Activated CD4-positive, alpha-beta memory T cell treated with anti-CD3 and anti-CD28 coated beads, Interleukin-2, amount 10 ng/mL, durations not matched to agents 7 days and 5 days (primary cell): ENCODE data around the gene RPS24. TPM values are rescaled to one million over a fixed set of nuclear protein-coding genes. Genes with fewer than 3 reads are reported as not detected.

ENCODE experiments used
- CTCF ChIA-PET: fragments of 350-600 bp; sonication (Branson Sonifier 250); formaldehyde crosslinking; loops from one replicate; lab custom pipeline; 2021; ENCODE audit warnings: antibody characterized with exemption, inconsistent platforms; lab: Charles Lee
- POLR2A ChIA-PET: fragments of 350-600 bp; sonication (Branson Sonifier 250); formaldehyde crosslinking; loops from one replicate; lab custom pipeline; 2021; ENCODE audit warnings: antibody characterized with exemption; lab: Charles Lee
- DNase-seq: peaks from one replicate; pipeline ENCODE4 v3.0.0-alpha.2; 2020
- H3K27ac Mint-ChIP-seq: one replicate; pipeline ENCODE4 v1.8.0; 2021; ENCODE audit warnings: mild to moderate bottlenecking, mixed read lengths
- H3K27me3 Mint-ChIP-seq: one replicate; pipeline ENCODE4 v1.8.0; 2021; ENCODE audit warnings: mixed read lengths
- H3K36me3 Mint-ChIP-seq: one replicate; pipeline ENCODE4 v1.8.0; 2021; ENCODE audit warnings: low read depth, mixed read lengths
- H3K4me1 Mint-ChIP-seq: one replicate; pipeline ENCODE4 v1.8.0; 2021; ENCODE audit warnings: mixed read lengths
- H3K4me3 Mint-ChIP-seq: one replicate; pipeline ENCODE4 v1.8.0; 2021; ENCODE audit warnings: mild to moderate bottlenecking, mixed read lengths
- H3K9me3 Mint-ChIP-seq: one replicate; pipeline ENCODE4 v1.8.0; 2021; ENCODE audit warnings: mixed read lengths
- total RNA-seq, 2 experiments: library from RNA; stranded (reverse); gene quantifications; one replicate each; pipeline ENCODE4 v1.2.3, GENCODE V29; 2021

Gene RPS24
- total RNA-seq, 2 experiments from 2014 or later, result 1,304 to 1,323 TPM

DNA sequence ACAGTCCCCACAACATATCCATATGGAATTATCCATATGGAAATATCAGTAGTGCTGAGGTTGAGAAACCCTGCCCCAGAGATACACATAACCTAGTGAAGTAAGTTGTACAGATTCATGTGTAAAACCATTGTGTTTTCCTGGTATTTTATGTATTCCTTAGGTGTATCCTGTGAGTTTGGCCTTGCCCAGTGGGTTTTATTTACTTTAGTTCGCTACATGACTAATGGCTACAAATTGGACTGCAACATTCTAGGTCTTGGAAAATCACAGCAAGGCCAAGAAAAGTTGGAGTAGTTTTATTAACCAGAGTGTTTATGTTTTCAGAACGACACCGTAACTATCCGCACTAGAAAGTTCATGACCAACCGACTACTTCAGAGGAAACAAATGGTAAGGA is 1.4 kb downstream of the RPS24 start:
- H3K9me3 Mint-ChIP-seq, result no peaks in the 10 kb centered on the region
- CTCF ChIA-PET, result interaction anchor here (1.8 kb wide), 1 partner anchor 12 kb away, joined by 12 read pairs; no protein-coding TSS in a partner anchor
- H3K27me3 Mint-ChIP-seq, result no peaks in the 10 kb centered on the region
- H3K36me3 Mint-ChIP-seq, result peaks cover 53% of the 10 kb centered on the region
- POLR2A ChIA-PET, result interaction anchor here (1.7 to 1.8 kb wide), 2 partner anchors 10 to 199 kb away, joined by 3 to 8 read pairs; no protein-coding TSS in a partner anchor
- no peak for DNase-seq
- peaks cover 57% of the 10 kb centered on the region for H3K4me1 Mint-ChIP-seq
- peak overlapping the region; percentile 82 for H3K4me3 Mint-ChIP-seq
- peak overlapping the region; percentile 44 for H3K27ac Mint-ChIP-seq

DNA sequence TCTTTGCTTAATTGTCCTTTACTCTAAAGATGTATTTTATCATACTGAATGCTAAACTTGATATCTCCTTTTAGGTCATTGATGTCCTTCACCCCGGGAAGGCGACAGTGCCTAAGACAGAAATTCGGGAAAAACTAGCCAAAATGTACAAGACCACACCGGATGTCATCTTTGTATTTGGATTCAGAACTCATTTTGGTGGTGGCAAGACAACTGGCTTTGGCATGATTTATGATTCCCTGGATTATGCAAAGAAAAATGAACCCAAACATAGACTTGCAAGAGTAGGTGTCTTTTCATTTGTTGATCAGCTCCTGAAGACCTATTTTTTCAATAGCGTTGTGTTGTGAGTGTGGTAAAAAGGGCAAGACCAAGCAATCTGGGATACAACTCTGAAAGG is 1.8 kb downstream of the RPS24 start:
- POLR2A ChIA-PET, result interaction anchor here (0.6 to 1.8 kb wide), 3 partner anchors 10 to 200 kb away, joined by 3 to 8 read pairs (median 3); no protein-coding TSS in a partner anchor
- H3K27ac Mint-ChIP-seq, result peak overlapping the region; percentile 11
- no peaks in the 10 kb centered on the region for H3K9me3 Mint-ChIP-seq
- no peak for DNase-seq
- peaks cover 58% of the 10 kb centered on the region for H3K4me1 Mint-ChIP-seq
- H3K4me3 Mint-ChIP-seq, result peak overlapping the region; percentile 82
- CTCF ChIA-PET, result interaction anchor here (1.8 kb wide), 1 partner anchor 11 kb away, joined by 12 read pairs; no protein-coding TSS in a partner anchor
- H3K27me3 Mint-ChIP-seq, result no peaks in the 10 kb centered on the region
- peaks cover 56% of the 10 kb centered on the region for H3K36me3 Mint-ChIP-seq

DNA sequence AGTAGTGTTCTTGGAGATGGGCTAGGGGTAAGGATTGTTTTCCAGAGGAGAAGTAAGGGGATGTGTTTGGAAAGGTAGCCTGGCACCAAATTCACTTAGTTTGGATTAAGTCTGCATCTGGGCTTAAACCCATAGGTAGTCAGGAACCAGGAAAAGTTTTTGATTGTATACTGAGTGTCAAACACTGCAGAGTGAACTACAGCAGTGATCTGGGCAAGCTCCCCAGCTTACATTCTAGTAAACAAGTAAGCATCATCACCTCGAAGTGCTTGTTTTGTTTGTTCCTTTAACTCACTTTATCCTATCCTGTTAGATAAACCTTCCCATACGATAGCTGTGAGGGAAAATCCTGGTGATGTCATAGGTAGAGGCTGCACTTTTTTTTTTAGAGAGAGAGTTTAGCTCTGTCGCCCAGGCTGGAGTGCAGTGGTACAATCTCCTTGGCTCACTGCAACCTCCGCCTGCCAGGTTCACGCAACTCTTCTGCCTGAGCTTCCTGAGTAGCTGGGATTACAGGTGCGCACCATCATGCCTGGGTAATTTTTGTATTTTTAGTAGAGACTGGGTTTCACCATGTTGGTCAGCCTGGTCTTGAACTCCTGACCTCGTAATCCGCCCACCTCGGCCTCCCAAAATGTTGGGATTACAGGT is 2.4 kb downstream of the RPS24 start:
- POLR2A ChIA-PET, result interaction anchor here (0.6 to 1.8 kb wide), 4 partner anchors 9 to 268 kb away, joined by 3 to 8 read pairs (median 3); no protein-coding TSS in a partner anchor
- no peak for DNase-seq
- no peaks in the 10 kb centered on the region for H3K9me3 Mint-ChIP-seq
- peak overlapping the region; percentile 11 for H3K27ac Mint-ChIP-seq
- H3K27me3 Mint-ChIP-seq, result no peaks in the 10 kb centered on the region
- CTCF ChIA-PET, result interaction anchor here (1.8 kb wide), 1 partner anchor 11 kb away, joined by 12 read pairs; no protein-coding TSS in a partner anchor
- peak overlapping the region; percentile 82 for H3K4me3 Mint-ChIP-seq
- peaks cover 62% of the 10 kb centered on the region for H3K4me1 Mint-ChIP-seq
- H3K36me3 Mint-ChIP-seq, result peaks cover 63% of the 10 kb centered on the region

DNA sequence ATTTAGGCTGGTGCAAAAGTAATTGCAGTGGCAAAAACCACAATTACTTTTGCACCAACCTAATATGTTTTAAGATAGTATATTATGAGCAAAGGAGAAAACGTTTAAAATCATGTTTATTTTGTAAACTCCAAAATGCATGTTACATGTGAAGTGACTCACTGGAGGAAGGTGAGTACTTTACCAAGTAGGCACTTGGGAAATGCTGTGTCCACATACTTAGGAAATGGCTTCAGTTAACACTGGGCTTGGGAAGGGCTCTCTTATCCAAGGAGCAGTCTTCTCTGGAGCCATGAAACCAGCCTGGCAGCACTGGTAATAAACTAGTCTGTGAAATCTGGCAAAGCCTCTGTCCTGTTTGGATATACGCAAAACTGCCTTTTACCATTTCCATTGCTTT is 4.4 kb downstream of the RPS24 start:
- H3K4me3 Mint-ChIP-seq, result no peak overlapping the region
- CTCF ChIA-PET, result no interaction called here
- POLR2A ChIA-PET, result no interaction called here

DNA sequence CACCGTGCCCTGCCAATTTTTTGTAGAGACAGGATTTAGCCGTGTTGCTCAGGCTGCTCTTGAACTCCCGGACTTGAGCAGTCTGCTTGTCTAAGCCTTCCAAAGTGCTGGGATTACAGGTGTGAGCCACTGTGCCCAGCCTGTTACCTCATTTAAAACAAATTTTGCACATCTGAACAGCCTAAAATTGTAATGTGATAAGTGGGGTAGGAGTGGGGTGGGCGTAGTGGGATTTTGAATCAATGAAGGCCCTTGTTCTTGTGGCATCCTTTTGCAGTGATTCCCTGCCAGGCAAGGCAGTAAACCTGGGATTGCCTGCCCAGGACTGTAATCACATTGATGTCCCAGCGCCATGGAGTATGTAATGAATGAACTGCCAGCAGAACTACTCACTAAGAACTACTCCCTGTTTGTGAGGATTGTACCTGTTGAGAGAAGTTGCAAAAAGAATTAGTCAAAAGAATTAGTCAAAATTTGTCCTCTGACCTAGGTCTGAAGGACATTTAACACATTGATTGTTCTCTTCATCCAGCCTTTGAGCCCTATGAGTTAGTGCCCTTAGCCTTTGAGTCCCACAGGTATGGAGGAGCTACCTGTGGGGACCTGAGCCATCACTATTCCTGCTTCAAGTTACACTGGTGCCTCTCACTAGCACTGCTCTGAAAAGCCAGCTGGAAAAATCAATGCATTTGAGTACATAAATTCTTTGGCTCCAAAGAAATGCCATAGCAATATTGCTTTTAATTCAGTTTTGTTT is 5.3 kb downstream of the RPS24 start:
- DNase-seq, result no peak
- ChIA-PET CTCF (no interaction called here), POLR2A (no interaction called here)
- no peaks in the 10 kb centered on the region for H3K9me3 Mint-ChIP-seq
- peaks cover 69% of the 10 kb centered on the region for H3K4me1 Mint-ChIP-seq
- H3K27ac Mint-ChIP-seq, result no peak overlapping the region
- H3K36me3 Mint-ChIP-seq, result peaks cover 84% of the 10 kb centered on the region
- H3K27me3 Mint-ChIP-seq, result no peaks in the 10 kb centered on the region
- H3K4me3 Mint-ChIP-seq, result no peak overlapping the region

More for the DNA sequence above, 4.4 kb downstream of the RPS24 start:
- Mint-ChIP-seq H3K9me3 (no peaks in the 10 kb centered on the region), H3K4me1 (peaks cover 71% of the 10 kb centered on the region), H3K27ac (no peak overlapping the region), H3K27me3 (no peaks in the 10 kb centered on the region), H3K36me3 (peaks cover 79% of the 10 kb centered on the region)
- no peak for DNase-seq

DNA sequence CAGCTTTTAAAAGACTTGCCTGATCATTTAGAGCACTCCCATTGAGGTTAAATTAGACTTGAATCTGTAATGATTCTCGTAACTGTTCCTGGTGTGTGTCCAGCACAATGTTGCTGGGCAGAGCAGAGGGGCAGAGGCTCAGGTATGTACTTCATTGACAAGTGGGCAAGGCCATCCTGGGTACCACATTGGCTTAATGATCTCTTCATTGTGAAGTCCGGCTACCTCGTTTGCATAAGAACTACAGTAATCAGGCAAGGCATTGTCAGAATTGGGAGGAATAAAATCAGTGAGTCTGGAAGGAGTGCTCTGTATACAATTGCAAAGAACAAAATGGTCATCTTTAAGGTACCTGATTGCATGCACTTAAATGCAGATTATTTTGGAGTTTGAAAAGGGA is 6.1 kb downstream of the RPS24 start:
- ChIA-PET POLR2A (no interaction called here), CTCF (interaction anchor here (1.1 kb wide), 1 partner anchor 10 kb away, joined by 3 read pairs; no protein-coding TSS in a partner anchor)
- Mint-ChIP-seq H3K27me3 (no peaks in the 10 kb centered on the region), H3K4me3 (no peak overlapping the region), H3K9me3 (no peaks in the 10 kb centered on the region), H3K27ac (peak overlapping the region; percentile 26), H3K4me1 (peaks cover 73% of the 10 kb centered on the region), H3K36me3 (peaks cover 81% of the 10 kb centered on the region)
- DNase-seq, result no peak

DNA sequence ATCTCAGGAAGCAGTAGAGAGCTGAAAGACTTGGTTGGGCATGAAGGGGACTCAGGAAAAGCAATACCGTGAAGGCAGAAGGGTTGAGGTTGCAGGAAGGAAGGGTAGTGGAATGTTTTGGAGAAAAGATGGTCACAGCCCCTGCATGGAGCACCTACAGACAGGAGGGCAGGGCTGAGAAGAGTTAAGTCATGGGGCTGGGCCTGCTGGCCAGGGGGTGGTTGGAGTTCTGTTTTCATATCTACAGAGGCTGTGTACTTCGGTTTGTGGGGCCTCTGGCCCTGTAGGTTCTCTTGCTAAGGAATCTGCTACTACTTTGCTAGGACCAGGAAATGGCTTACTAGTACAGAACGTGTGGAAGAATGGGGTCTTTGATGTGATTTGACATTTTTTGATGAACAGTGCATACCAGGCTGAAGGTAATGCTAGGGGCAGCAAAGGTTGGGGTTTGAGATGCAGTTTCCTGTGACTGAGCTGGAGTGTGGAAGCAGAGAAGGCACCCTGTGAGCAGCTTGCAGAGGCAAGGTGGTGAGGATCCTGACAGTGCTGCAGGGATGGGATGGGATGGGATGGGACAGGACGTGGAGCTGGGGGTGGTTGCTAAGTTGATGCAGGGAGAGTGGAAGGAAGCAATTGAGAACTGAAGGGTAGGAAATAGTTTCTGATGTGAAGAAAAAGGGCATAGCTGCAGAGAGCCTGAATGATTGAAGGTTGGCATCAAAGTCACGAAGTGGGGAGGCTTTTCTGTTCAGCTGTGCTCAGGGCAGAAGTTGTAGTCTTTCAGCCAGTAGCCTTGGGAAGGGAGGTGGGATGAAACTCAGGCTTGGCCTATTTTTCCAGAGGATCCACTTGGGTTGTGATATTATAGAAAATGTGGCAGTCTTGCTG is 7.8 kb downstream of the RPS24 start:
- Mint-ChIP-seq H3K4me1 (peaks cover 68% of the 10 kb centered on the region), H3K4me3 (no peak overlapping the region), H3K27me3 (no peaks in the 10 kb centered on the region), H3K36me3 (peaks cover 64% of the 10 kb centered on the region), H3K27ac (no peak overlapping the region), H3K9me3 (no peaks in the 10 kb centered on the region)
- POLR2A ChIA-PET, result interaction anchor here (1.7 kb wide), 1 partner anchor 12 kb away, joined by 6 read pairs; the partner anchor contains the start of gene POLR3A
- no peak for DNase-seq
- CTCF ChIA-PET, result interaction anchor here (1.3 kb wide), 1 partner anchor 8 kb away, joined by 3 read pairs; the partner anchor contains the start of gene RPS24

DNA sequence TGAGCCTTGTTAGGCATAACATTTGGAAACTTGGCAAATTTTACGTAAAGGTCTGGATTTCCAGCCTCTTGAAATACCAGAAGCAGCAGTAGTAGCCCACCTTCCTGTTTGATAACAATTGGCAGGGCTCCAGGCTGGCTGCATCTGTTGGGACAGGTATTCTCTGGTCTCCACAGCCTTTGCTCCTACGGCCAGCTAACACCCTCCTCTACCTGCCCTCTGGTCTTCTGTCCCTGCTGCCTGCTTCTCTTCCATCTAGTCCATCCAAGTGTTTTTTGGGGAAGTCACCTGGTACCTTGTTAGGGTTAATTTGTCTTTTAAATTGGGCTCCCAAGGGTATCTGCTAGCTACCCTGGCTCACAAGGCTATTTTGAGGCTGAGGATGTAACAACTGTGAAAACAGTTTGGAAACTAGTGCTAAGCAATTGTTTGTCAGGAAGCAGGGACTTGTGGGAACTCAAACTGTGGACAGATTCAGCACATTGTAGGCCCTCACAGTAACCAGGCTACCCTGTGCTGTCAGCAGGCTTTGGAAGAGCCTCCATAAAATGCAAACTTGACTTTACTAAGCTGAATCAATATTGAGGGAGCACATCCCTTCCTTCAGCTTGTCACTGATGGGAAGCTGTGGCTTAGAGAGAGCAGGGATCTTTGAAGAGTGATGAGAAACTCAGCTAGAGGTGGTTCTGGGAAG is 8.5 kb downstream of the RPS24 start:
- H3K27me3 Mint-ChIP-seq, result no peaks in the 10 kb centered on the region
- peaks cover 56% of the 10 kb centered on the region for H3K36me3 Mint-ChIP-seq
- H3K4me3 Mint-ChIP-seq, result no peak overlapping the region
- ChIA-PET POLR2A (interaction anchor here (1.7 to 3.1 kb wide), 2 partner anchors 8 to 13 kb away, joined by 6 to 10 read pairs; partner anchors contain the start of genes POLR3A and RPS24), CTCF (interaction anchor here (1.3 kb wide), 1 partner anchor 9 kb away, joined by 3 read pairs; the partner anchor contains the start of gene RPS24)
- DNase-seq, result no peak
- no peaks in the 10 kb centered on the region for H3K9me3 Mint-ChIP-seq
- peaks cover 65% of the 10 kb centered on the region for H3K4me1 Mint-ChIP-seq
- H3K27ac Mint-ChIP-seq, result peak overlapping the region; percentile 3

DNA sequence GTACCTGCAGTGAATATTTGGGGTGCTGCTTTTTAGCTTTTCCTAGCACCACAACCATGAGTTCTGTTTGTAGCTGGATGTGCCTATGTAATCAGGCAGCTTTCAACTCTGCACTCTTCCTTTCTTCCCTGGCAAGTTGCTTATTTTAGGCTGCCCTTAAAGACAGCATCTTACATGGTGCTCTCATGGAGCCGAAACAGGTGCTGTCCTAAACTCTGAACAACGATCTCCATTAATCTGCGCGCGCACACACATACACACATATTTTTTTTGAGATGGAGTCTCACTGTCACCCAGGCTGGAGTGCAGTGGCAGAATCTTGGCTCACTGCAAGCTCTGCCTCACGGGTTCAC is 9.1 kb downstream of the RPS24 start:
- H3K4me3 Mint-ChIP-seq, result no peak overlapping the region
- POLR2A ChIA-PET, result interaction anchor here (1.7 to 3.1 kb wide), 2 partner anchors 9 to 14 kb away, joined by 6 to 10 read pairs; partner anchors contain the start of genes POLR3A and RPS24
- H3K27ac Mint-ChIP-seq, result no peak overlapping the region
- H3K4me1 Mint-ChIP-seq, result peaks cover 62% of the 10 kb centered on the region
- no peak for DNase-seq
- H3K27me3 Mint-ChIP-seq, result no peaks in the 10 kb centered on the region
- no peaks in the 10 kb centered on the region for H3K9me3 Mint-ChIP-seq
- CTCF ChIA-PET, result interaction anchor here (1.3 kb wide), 1 partner anchor 9 kb away, joined by 3 read pairs; the partner anchor contains the start of gene RPS24
- H3K36me3 Mint-ChIP-seq, result peaks cover 51% of the 10 kb centered on the region

DNA sequence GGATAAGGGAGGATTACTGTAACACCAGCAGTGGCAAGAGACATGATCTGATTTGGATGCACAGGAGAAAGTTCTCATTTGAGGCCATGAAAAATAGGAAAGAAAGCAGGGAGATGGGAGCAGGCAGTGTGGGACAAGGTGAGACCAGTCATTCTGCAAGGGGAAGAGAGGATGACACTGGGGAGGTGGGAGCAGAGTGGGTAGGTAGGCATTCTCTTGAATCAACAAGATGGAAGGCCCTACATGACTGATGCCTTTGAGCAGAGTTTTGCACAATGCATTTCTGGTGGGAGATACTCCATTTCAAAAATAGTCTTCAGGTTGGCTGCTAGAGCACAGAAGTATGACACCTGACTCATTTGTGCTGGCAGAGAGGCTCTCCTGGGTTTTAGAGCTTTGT is 10.5 kb downstream of the RPS24 start:
- H3K4me3 Mint-ChIP-seq, result no peak overlapping the region
- H3K36me3 Mint-ChIP-seq, result peaks cover 39% of the 10 kb centered on the region
- ChIA-PET CTCF (interaction anchor here (1.5 kb wide), 1 partner anchor 10 kb away, joined by 3 read pairs; no protein-coding TSS in a partner anchor), POLR2A (interaction anchor here (2.0 to 3.1 kb wide), 2 partner anchors 8 to 10 kb away, joined by 8 to 10 read pairs; partner anchors contain the start of gene RPS24)
- H3K27ac Mint-ChIP-seq, result peak overlapping the region; percentile 16
- H3K27me3 Mint-ChIP-seq, result no peaks in the 10 kb centered on the region
- peaks cover 53% of the 10 kb centered on the region for H3K4me1 Mint-ChIP-seq
- DNase-seq, result no peak
- no peaks in the 10 kb centered on the region for H3K9me3 Mint-ChIP-seq

DNA sequence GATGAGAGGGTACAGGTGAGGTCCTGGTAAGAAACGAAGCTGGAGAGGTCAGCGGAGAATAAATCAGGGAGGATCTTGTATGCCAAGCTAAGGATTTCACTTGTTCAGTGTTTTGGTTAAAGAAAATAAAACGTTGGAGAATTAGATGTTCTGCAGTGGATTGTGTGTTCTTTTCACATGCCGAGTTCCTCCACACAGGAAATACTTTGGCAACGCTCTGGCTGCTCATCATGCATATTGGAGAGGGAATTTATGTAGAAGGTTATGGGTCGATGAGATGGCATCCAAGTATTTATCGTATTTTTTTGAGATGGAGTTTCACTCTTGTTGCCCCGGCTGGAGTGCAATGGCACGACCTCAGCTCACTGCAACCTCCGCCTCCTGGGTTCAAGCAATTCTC is 11.0 kb downstream of the RPS24 start:
- Mint-ChIP-seq H3K27ac (no peak overlapping the region), H3K4me3 (no peak overlapping the region), H3K27me3 (no peaks in the 10 kb centered on the region), H3K4me1 (peaks cover 48% of the 10 kb centered on the region), H3K36me3 (peaks cover 34% of the 10 kb centered on the region), H3K9me3 (no peaks in the 10 kb centered on the region)
- ChIA-PET CTCF (interaction anchor here (1.5 kb wide), 1 partner anchor 10 kb away, joined by 3 read pairs; no protein-coding TSS in a partner anchor), POLR2A (interaction anchor here (2.0 to 3.1 kb wide), 2 partner anchors 9 to 11 kb away, joined by 8 to 10 read pairs; partner anchors contain the start of gene RPS24)
- DNase-seq, result no peak
